Peyer's patch (tissue), 4 donors: ENCODE results near the gene RBL1. TPM values are rescaled to one million over a fixed set of nuclear protein-coding genes. Genes with fewer than 3 reads are reported as not detected.

Source experiments
- DNase-seq, 3 donors: peaks; one replicate each; pipeline ENCODE4 v3.0.0-alpha.2; 2017 to 2019
- H3K27ac ChIP-seq, 4 donors: fragments of 200-600 bp; sonication (generic); one replicate each; pipeline ENCODE4 v1.5.1; 2016 to 2019
- H3K27me3 ChIP-seq, 2 donors: fragments of 200-600 bp; sonication (generic); one replicate each; pipeline ENCODE4 v1.5.1; 2019
- H3K36me3 ChIP-seq, 3 donors: fragments of 200-600 bp; sonication (generic); one replicate each; pipeline ENCODE4 v1.5.1; 2016 to 2019
- H3K4me1 ChIP-seq, 4 donors: fragments of 200-600 bp; sonication (generic); one replicate each; pipeline ENCODE4 v1.5.1; 2016 to 2019
- H3K4me3 ChIP-seq, 4 donors: fragments of 200-600 bp; sonication (generic); 1 replicate in 3 of 4; 2 replicates in 1 of 4; pipeline ENCODE4 v1.5.1; 2016 to 2019; ENCODE audit warnings: mild to moderate bottlenecking in 1 of 4
- H3K9me3 ChIP-seq, 4 donors: fragments of 200-600 bp; sonication (generic); one replicate each; pipeline ENCODE4 v1.5.1; 2016 to 2019; ENCODE audit warnings: mild to moderate bottlenecking in 1 of 4
- CTCF ChIP-seq, 6 experiments: fragments of 450-650 bp in 4 of 6; fragments of 200-600 bp in 2 of 6; sonication (generic) in 1 of 6; IDR thresholded peaks; one replicate each; pipeline ENCODE4 v1.5.1; 2017 to 2019; ENCODE audit warnings: antibody characterized with exemption in 6 of 6, mild to moderate bottlenecking in 3 of 6, moderate library complexity in 1 of 6
- POLR2A ChIP-seq, 2 donors: fragments of 450-650 bp; IDR thresholded peaks; one replicate each; pipeline ENCODE4 v1.5.1; 2017; ENCODE audit warnings: antibody characterized with exemption in 2 of 2, mild to moderate bottlenecking in 2 of 2, moderate library complexity in 2 of 2
- total RNA-seq, 4 donors: library from RNA; depleted of rRNA; stranded (reverse); fragments of >200 nt; gene quantifications; one replicate each; pipeline ENCODE4 v1.1.0, GENCODE V29; 2016

The RBL1 gene
- total RNA-seq, result 10 to 100 TPM in 1 of 4 donors, 1 to 10 TPM in 3; 5.8 to 33.8 (median 5.9) TPM

GRCh38 chr20:37095599-37096414, at the start of gene RBL1:
TSS of gene RBL1 (minus strand) at chr20:37095997. CDS start at chr20:37095928, 69 bp downstream.
- Histone ChIP-seq H3K27me3 (no peaks in the 10 kb centered on the region), H3K4me3 (peak within 1 kb of the TSS; percentile 64 to 88 (median 77)), H3K4me1 (peaks cover 0 to 13% (median 0%) of the 10 kb centered on the region in 4 donors), H3K9me3 (no peaks in the 10 kb centered on the region), H3K36me3 (no peaks in the 10 kb centered on the region), H3K27ac (peak within 1 kb of the TSS; percentile 55 to 91 (median 62))
- peak; percentile 88 to 93 (median 92) for DNase-seq
- TF ChIP-seq POLR2A (IDR thresholded peaks at IDR 0.05) (peak in 1 of 2 donors; percentile 43), CTCF (IDR thresholded peaks at IDR 0.05) (peak in 3 of 6 experiments; percentile 27 to 45 (median 37))

DNA sequence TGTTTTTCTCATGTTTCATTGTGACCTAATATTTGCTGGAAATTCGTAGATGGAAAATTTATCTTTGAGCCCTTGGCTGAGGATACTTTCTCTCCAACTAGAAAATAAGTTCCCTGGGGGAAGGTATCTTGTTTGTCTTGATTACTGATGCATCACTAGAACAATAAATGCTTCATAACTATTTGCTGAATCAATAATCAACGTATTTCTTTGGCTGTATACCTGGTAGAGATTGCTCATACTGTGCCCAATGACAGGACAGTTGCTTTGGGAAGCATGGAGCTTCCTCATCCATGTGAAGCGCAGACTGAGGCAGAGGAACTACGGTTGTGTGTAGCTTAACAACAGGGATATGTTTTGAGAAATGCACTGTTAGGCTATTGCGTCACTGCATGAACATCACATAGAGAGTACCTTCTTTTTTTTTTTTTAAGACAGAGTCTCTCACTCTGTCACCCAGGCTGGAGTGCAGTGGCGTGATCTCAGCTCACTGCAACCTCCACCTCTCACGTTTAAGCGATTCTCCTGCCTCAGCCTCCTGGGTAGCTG, 49.1 kb upstream of the RBL1 start:
- TF ChIP-seq POLR2A (IDR thresholded peaks at IDR 0.05) (no peak), CTCF (IDR thresholded peaks at IDR 0.05) (no peak)

GRCh38 chr20:37142708-37143107, 46.9 kb upstream of the RBL1 start:
- no peaks in the 10 kb centered on the region for H3K4me1 ChIP-seq
- no peak for TF ChIP-seq CTCF (IDR thresholded peaks at IDR 0.05)
- TF ChIP-seq POLR2A (IDR thresholded peaks at IDR 0.05), result no peak
- H3K27ac ChIP-seq, result no peak overlapping the region
- H3K27me3 ChIP-seq, result no peaks in the 10 kb centered on the region
- no peaks in the 10 kb centered on the region for H3K9me3 ChIP-seq
- no peak overlapping the region for H3K4me3 ChIP-seq
- H3K36me3 ChIP-seq, result no peaks in the 10 kb centered on the region
- no peak for DNase-seq

More for the DNA sequence above, 49.1 kb upstream of the RBL1 start:
- Histone ChIP-seq H3K4me3 (no peak overlapping the region), H3K9me3 (no peaks in the 10 kb centered on the region), H3K4me1 (no peaks in the 10 kb centered on the region), H3K36me3 (no peaks in the 10 kb centered on the region), H3K27ac (no peak overlapping the region), H3K27me3 (no peaks in the 10 kb centered on the region)
- no peak for DNase-seq

- no peaks in the 10 kb centered on the region for H3K27me3 ChIP-seq
- no peak for TF ChIP-seq CTCF (IDR thresholded peaks at IDR 0.05)
- TF ChIP-seq POLR2A (IDR thresholded peaks at IDR 0.05), result no peak
- DNase-seq, result no peak
Observed at GRCh38 chr20:37137547-37137946, 41.8 kb upstream of the RBL1 start.

GRCh38 chr20:37133952-37134351, 38.2 kb upstream of the RBL1 start:
- no peak for DNase-seq
- TF ChIP-seq CTCF (IDR thresholded peaks at IDR 0.05), result no peak
- TF ChIP-seq POLR2A (IDR thresholded peaks at IDR 0.05), result no peak
- H3K27me3 ChIP-seq, result no peaks in the 10 kb centered on the region
- H3K27ac ChIP-seq, result no peak overlapping the region
- no peaks in the 10 kb centered on the region for H3K36me3 ChIP-seq
- no peaks in the 10 kb centered on the region for H3K4me1 ChIP-seq
- H3K9me3 ChIP-seq, result no peaks in the 10 kb centered on the region
- H3K4me3 ChIP-seq, result no peak overlapping the region

More at GRCh38 chr20:37137547-37137946, 41.8 kb upstream of the RBL1 start:
- Histone ChIP-seq H3K4me1 (no peaks in the 10 kb centered on the region), H3K36me3 (no peaks in the 10 kb centered on the region), H3K9me3 (no peaks in the 10 kb centered on the region), H3K27ac (no peak overlapping the region), H3K4me3 (no peak overlapping the region)
